HG02870 (cell line): ENCODE results near the gene ZDHHC3.

Experiments
- ATAC-seq: cut with Tn5 transposase; IDR thresholded peaks from one replicate; pipeline ENCODE4 v1.9.1; 2021; ENCODE audit warnings: mild to moderate bottlenecking, moderate library complexity; ENCODE audit not compliant: unreplicated experiment

Gene ZDHHC3

DNA sequence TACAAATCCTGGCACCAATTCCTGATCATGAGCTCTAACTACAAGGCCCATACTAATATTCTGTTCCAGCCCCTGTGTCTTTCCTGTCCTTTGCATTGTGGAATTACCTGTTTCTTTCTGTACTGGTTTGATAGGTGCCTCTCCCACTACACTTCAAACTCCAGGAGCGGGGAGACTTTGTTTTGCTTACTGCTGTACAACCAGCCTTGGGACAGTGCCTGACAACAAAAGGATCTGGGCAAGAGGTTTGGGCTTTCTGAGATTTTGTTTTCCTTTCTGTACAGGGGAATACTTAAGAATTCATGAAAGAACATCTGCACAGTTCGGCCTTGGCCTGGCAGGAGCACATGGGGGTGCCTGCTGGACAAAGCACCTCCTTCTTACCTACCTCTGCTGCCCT lies 45.1 kb downstream of the ZDHHC3 start:
- ATAC-seq = no peak

DNA sequence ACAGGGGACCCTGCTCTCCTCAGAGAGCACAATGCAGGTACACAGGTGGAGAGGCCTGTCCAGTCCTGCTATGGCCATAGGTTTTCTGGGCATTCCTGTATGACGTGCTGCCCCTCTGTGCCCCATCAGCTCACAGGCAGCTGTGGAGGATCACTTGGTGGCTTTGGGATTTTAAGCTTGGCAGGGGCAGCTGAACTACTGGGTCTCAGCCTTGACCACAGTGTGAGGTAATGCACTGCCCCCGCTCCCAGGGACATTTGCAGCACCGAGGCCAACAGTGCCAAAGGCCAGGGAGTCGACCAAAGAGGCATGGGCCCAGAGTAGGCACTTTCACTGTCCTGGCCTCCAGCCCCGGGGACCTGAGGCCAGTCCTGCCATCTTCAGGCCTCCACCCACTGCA lies 46.2 kb downstream of the ZDHHC3 start:
- ATAC-seq = no peak

DNA sequence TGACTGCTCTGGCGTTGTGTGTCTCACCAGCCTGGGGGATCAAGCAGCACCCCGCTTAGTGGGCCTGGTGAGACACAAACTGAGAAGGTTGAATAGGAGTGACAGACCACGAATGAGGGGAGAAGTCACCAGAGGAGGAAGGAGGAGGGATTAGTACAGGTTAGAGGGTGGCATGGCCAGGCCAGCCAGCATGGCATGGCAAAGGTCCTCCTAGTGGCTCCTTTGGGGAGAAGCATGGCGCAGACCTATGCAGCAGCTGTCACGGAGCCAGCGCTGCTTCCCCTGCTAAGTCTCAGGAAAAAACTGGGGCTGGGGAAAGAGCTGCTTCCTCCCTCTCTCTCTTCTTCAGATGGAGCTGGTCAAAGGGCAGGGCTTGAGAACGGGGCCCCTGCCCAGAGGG lies 48.6 kb downstream of the ZDHHC3 start:
- no peak for ATAC-seq

DNA sequence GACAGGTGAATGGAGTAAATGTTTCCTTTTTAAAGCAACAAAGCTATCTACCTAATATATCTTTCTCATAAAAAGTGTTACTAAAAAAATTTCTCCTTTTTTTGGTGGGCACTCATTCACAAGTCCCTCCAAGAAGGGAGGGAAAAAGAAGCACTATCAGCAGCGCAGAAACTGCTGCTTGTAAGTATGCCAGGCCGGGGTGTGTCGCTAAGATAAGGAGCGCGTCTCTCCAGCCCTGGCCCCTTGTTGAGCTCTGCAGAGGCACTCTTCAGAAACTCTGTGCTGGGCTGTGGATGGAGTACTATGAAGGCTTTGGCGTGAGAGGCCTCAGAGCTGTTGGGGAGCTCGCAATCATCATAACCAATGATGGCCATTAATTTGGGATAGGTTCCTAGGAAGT lies 49.1 kb downstream of the ZDHHC3 start:
- ATAC-seq = no peak

DNA sequence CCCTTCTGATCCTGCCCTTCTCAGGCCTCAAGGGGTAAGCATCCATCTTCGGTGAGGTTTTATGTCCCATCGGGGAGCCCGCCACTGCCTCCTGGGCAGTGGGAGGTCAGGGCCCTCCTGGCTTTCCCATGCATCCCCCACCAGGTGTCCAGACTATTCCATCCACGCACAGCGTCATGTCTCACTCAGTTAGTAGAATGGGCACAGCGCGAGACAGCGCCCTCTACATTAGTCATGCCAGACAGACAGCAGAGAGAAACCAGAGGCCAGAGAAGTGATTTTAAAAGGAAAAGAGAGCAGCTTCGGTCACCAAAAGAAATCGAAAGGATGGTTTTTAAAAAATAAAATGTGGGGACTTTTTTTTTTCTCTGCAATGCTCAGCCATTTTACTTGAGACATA lies 49.8 kb downstream of the ZDHHC3 start:
- ATAC-seq = no peak

DNA sequence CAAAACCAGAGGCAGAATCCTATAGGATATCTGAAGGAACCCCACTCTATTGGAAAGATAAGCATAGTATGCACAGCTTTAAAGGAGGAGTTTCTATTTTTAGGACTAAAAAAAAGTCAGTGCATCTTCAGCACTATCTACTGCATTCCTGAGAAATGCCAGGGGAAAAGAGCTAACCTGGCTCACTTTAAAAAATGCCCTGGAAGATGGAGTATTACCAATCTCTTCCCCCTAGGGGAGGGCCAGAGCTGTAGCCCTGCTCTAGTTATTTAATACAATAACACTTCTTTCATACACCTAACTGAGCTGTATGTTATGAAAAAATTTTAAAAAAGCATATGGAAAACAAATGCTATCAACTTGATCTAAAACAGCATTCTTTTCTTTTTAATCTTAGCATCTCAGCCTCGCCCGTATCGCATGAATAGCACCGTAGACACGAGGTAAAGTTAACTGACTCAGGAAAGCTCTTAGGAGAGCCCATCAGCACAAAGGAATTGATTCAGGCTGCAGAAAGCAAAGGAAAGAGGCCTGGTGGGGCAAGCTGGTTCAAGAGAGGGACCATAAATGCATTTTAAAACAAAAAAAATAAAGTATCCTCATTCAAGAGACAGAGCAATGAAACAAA lies 51.4 kb downstream of the ZDHHC3 start:
- ATAC-seq = no peak

DNA sequence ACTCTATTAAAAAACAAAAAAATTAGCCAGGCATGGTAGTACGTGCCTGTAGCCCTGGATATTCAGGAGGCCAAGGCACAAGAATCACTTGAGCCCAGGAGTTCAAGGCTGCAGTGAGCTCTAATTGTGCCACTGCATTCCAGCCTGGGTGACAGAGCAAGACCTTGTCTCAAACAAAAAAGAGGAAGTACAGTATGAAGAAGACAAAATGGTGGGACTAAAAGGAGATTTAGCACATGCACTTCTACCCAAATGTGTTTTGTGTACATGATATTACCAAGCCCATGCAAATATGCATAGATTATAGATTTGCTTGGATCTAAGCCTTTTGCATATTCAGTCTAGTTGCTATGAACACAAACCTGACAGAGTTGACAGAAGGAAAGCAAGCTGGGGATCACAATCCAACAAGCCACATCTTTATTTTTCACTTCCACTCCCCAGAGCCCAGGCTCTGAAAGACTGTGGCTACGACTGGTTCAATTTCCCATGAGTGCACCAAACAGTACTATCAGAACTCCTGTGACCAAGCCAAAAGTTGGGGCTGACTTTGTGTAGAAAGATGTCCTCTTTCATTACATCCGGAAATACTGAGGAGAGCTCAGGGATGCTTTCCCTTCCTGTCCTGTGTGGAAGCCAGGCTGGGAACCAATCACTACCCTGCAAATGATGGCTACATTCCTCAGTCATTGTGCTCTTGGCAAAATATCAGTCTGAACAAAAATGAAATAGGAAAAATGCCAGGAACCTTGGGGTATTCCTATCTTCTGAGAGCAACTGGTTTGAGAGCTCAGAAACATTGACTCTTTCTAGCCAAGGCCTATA lies 52.1 kb downstream of the ZDHHC3 start:
- no peak for ATAC-seq

DNA sequence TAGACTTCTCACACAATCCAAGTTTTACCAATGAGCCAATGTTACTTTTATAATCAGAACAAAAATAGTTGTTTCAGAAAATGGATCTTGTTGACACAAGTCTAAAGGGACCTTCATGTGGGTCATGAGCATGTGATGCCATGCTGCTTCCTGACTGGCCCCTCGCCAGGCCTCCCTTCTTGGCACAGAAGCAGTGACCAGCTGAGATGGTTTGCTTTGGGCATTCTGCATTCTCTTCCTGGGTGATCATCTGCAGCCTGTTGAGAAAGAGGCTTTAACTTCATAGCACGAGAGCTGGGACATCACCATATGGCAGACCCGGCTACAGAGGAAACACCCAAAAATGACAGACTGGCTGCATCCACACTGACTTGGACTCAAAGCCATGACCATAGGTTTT lies 55.9 kb downstream of the ZDHHC3 start:
- ATAC-seq = no peak

DNA sequence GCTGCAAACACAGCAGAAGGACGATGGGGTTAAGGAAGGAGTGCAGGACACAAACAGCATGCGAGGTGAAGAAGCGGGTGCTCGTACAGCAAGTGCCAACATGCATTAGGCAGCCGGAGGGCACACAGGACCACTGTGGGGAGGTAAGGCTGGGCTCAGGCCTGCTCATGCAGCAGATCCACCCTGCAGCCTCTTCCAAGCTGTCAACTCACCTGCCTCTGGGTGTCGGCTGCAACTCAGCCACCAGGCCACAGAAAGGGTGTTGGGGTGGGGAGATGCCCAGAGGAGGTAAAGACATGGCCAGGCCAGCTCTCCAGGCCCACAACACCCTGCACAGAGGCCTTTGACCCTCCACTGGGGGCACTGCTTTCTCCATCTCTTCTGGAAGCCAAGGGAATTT lies 57.4 kb downstream of the ZDHHC3 start:
- ATAC-seq = no peak

DNA sequence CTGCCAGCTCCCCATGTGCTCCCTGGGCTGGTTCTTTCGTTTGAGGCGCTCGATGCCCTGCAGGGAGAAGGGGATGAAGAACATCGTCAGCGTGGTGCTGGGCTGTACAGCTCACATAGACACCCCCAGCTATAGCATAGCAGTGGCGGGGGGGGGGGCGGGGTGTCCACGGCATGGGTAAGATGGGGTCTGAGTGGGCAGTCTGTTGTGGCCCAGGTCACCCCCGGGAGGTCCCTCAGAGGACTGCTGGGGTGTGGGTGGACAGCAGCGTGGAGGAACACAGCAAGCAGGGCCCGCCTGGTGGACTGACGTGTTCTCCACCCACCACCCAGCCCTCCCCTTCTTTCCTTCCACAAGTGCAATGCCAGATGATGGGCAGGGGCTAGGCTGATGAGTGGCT lies 57.9 kb downstream of the ZDHHC3 start:
- no peak for ATAC-seq

DNA sequence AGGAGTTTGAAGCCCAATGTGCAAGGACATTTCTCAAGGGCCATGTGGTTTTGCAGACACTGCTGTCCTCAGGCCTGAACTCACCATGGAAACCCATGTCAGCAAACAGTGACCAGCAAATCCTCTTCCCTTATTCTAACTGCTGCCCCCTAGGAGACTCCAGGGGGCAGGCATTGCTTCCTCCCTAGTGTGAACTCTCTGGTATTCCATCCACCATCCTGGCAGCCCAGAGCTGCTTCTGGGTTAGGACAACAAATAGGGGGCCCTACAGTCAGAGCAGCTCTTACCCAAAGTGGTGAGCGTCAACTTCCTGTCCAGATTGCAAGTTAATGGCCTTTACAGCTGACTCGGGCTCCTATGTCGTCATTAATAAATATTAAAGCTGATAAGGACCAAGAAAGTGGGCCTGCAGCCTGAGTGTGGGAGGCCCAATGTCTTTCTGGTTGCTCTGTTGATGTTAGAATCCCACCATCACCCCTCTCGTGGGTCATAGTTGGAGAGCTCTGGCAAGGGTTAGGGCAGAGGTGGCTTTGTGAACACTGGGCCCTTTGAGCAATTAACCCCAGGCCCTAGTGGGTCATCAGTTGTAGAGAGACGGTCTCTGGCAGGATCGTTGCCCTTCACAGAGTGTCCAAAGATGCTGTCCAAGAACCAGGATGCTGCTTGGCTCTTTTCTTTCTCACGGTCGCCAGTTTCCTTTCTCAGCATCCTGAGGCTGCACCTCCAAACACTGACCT lies 60.1 kb downstream of the ZDHHC3 start:
- ATAC-seq = no peak

DNA sequence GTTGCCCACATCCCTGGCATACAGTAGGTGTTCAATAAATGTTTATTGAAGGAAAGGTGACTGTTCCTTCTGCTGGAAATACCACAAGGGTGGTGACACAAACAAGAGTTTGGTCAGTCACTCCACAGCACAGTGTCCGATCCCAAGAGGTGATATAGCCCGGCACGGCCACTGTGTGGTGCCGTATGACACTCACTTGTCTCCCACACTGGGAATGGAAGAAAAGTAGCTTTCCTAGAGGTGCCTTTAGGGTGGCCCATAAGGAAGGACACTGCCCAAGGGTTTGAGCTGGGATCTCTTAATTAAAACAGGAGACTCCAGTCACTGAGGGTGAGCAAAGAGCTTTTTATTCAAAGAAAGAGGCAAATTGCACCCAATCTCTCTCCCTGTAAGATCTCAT lies 61.0 kb downstream of the ZDHHC3 start:
- no peak for ATAC-seq

DNA sequence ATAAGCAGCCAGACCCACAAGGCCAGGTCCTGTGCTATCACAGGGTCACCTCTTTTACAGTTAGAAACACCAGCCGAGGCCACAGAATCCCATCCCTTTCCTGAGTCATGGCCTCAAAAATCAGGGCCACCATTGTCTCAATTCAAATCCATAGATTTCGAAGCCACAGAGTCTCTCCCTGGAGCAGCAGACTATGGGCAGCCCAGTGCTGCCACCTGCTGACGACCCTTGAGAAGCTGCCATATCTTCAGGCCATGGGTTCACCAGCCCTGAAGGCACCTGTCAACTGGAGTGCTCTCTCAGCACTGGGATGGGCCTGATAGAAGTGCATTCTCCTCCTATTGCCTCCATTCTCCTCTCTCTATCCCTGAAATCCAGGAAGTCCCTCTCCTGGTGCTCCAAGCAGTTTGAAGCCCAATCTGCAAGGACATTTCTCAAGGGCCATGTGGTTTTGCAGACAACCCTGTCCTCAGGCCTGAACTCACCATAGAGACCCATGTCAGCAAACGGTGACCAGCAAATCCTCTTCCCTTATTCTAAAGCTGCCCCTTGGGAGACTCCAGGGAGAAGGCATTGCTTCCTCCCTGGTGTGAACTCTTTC lies 62.0 kb downstream of the ZDHHC3 start:
- no peak for ATAC-seq

DNA sequence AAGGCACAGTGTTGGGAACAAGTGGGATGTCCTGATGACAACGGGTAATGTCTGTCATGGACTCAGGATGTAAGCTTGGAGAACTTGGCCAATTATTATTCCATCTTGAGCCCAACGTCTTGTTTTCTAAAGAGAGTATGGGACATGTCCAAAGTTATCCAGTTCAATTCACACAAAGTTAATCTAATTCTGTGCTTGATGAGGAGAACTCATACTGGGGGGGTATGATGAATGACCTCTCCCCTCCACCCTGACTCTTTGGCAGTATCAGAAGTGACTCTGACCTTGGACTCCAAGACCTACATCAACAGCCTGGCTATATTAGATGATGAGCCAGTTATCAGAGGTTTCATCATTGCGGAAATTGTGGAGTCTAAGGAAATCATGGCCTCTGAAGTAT lies 65.3 kb downstream of the ZDHHC3 start:
- no peak for ATAC-seq

DNA sequence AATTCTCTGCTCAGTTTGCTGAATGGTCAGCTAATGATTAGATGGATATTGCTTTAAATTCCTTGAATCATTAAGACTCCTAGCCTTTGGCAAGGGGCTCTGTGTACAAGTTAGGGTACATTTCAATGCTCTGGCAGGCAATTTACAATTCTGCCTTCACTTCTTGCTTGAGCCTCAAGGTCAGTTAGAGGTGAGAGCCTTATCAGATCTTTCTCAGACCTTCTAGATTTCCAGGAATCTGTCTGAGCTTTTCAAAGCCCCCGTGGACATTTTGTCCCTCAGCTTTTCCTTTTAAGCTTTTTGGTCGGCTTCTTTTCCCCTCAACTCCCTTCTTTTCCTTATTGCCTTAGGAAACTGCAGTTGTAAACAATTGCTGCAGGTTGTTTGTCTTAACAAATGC lies 66.9 kb downstream of the ZDHHC3 start:
- ATAC-seq = no peak

DNA sequence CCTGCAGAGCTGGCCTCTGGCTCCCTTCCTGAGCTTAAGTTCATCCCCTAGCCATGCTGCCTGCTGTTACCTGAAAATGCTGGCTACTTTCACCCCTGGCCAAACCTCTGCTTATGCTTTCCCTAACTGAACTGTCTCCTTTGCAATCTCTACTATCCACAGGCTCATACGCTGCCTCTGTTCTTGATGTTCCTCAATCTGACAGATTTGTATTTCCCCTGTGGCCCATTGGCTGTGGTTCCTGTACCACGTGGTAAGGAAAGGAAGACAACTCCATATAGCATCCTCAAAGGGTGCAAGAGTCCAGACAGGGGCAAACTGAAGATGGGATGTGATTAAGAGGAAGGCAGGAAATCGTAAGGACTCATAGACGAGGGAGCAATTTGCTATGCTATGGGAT lies 68.4 kb downstream of the ZDHHC3 start:
- ATAC-seq = no peak

DNA sequence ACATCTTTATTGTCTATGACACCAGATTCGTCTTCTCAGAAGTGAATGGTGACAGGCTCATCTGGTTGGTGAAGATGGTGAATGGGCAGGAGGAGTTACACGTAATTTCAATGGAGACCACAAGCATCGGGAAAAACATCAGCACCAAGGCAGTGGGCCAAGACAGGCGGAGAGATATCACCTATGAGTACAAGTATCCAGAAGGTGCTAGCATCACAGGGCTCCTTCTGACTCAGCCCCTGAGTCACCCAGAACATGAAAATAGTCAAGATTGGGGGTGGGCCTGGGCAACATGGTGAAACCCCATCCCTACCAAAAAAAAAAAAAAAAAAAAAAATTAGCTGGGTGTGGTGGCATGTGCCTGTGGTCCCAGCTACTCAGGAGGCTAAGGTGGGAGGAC lies 69.0 kb downstream of the ZDHHC3 start:
- ATAC-seq = no peak

DNA sequence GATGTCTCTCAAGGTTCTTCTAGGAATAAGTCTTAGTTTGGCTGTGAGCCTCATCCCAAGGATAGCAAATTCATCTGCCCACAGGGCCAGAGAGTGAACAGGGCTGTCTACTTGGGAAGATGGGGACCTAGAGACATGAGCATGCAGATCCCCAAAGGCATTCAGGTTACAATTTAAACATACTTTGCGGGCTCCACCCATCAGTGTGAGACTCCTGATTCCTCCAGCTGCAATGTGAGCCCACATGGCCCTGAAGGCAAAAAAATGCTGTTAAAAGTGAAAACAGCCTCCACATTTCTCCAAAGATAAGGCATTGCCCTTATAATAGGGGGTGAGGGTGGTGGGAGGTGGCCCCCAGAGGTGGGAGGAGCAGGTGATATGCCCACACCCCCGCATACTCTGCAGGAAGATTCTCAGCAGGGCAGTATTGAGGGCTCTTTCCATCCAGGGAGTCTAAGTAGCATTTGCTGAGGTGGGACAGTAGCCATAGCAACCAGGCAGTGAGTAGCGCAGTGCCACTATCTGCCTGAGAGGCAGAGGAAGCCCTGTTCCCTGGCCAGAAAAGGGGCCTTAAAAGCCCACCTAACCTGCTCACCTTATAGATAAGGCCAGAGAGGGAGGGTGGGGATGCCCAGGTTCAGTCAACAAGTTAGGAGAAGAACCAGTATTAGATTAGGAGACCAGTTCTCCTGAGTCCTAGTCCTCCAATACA lies 70.4 kb downstream of the ZDHHC3 start:
- ATAC-seq = no peak

DNA sequence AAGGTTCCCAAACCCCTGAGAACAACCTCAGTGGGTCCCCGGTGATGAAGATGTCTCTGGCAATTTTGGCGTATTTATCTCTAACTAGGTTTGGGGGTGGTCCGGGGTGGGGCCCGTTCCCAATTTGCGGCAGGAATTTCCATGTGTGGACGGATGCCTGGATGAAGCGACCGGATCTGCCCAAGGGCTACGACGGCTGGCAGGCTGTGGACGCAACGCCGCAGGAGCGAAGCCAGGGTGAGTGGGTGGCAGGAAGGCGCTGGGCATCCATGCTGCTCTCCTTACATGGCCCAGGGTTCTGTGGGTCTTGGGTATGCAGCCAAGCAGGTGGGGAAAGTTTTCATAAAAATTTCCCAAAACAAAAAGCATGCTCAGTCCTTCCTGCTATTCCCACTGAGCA lies 72.2 kb downstream of the ZDHHC3 start:
- no peak for ATAC-seq

DNA sequence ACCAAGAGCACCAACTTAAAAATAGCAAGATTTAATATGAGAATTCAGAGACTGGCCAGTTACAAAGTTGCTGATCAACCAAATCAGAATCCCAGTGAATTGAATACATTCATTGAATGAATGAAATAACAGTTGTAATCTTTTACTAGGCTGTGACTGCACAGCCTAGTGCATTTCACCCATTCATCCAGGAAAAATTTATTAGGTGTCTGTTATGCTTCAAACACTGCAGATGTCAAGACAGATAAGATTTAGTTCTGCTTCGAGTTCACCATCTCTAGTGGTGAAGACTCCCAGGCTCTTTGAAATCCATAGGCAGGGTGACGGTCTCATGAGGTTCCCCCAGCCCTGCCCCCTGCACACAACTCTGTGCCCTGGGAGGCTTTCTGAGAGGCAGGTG lies 72.7 kb downstream of the ZDHHC3 start:
- no peak for ATAC-seq

DNA sequence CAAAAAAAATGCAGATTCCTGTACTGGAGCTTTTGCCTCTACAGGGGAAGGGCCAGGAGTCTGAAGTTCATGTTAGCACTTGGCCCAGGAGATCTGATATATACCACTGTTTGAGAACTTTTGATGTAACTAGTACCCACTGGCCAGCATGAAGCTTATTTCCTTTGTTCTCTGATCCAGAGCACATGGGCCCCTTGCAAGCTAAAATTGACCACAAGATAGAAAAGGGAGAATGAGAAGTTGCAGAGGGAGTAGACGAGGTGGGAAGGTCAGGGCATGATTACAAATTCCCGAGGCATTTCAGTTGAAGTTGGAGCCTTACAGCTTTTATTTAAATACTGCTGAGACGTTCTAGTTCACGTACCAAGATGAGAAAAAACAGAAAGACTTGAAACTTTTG lies 73.3 kb downstream of the ZDHHC3 start:
- no peak for ATAC-seq
